Neural crest cell (in vitro differentiated cells): ENCODE measurements around the gene EHD1. TPM values are rescaled to one million over a fixed set of nuclear protein-coding genes. Genes with fewer than 3 reads are reported as not detected.

Experiments used
- DNase-seq: peaks from one replicate; pipeline ENCODE4 v3.0.0; 2021; ENCODE audit warnings: low read depth, mixed read lengths, low spot score
- H3K27ac Mint-ChIP-seq: one replicate; pipeline ENCODE4 v1.8.0; 2021; ENCODE audit warnings: mild to moderate bottlenecking, mixed read lengths; ENCODE audit not compliant: unreplicated experiment
- H3K27me3 Mint-ChIP-seq: 2 replicates; pipeline ENCODE4 v1.8.0; 2021; ENCODE audit warnings: low read depth, mild to moderate bottlenecking, mixed read lengths
- H3K36me3 Mint-ChIP-seq: 2 replicates; pipeline ENCODE4 v1.8.0; 2021; ENCODE audit warnings: low read depth, mild to moderate bottlenecking, mixed read lengths
- H3K4me1 Mint-ChIP-seq: 2 replicates; pipeline ENCODE4 v1.8.0; 2021; ENCODE audit warnings: mixed read lengths
- H3K4me3 Mint-ChIP-seq: one replicate; pipeline ENCODE4 v1.8.0; 2021; ENCODE audit warnings: mild to moderate bottlenecking, mixed read lengths
- H3K9me3 Mint-ChIP-seq: 2 replicates; pipeline ENCODE4 v1.8.0; 2021; ENCODE audit warnings: mixed read lengths
- CTCF ChIP-seq: fragments of 200-600 bp; sonication (generic); conservative IDR thresholded peaks from 2 replicates; pipeline ENCODE4 v1.5.0; 2021; ENCODE audit warnings: antibody characterized with exemption, mild to moderate bottlenecking
- total RNA-seq: library from RNA; stranded (reverse); gene quantifications from 2 replicates; pipeline ENCODE4 v1.2.1, GENCODE V29; 2021

The EHD1 gene
- total RNA-seq, 1 donor from 2014 or later: 74.2 TPM

- peak overlapping the region; percentile 64 for H3K4me3 Mint-ChIP-seq
- peak overlapping the region; percentile 35 for H3K27ac Mint-ChIP-seq
- TF ChIP-seq CTCF: no peak
- peaks cover 34% of the 10 kb centered on the region for H3K4me1 Mint-ChIP-seq
- DNase-seq: no peak
- no peaks in the 10 kb centered on the region for H3K9me3 Mint-ChIP-seq
- H3K27me3 Mint-ChIP-seq: no peaks in the 10 kb centered on the region
- H3K36me3 Mint-ChIP-seq: no peaks in the 10 kb centered on the region
These were observed 5.6 kb upstream of the EHD1 start for GRCh38 chr11:64884019-64884418.

GRCh38 chr11:64883575-64883974 lies 5.2 kb upstream of the EHD1 start:
- no peak overlapping the region for H3K27ac Mint-ChIP-seq

GRCh38 chr11:64882243-64882642 lies 3.8 kb upstream of the EHD1 start:
- H3K4me1 Mint-ChIP-seq: peaks cover 32% of the 10 kb centered on the region
- no peaks in the 10 kb centered on the region for H3K27me3 Mint-ChIP-seq
- no peak overlapping the region for H3K27ac Mint-ChIP-seq
- no peaks in the 10 kb centered on the region for H3K36me3 Mint-ChIP-seq
- TF ChIP-seq CTCF: no peak
- H3K9me3 Mint-ChIP-seq: no peaks in the 10 kb centered on the region
- no peak for DNase-seq
- no peak overlapping the region for H3K4me3 Mint-ChIP-seq

More at GRCh38 chr11:64883575-64883974, 5.2 kb upstream of the EHD1 start:
- H3K4me3 Mint-ChIP-seq: no peak overlapping the region
- H3K9me3 Mint-ChIP-seq: no peaks in the 10 kb centered on the region
- DNase-seq: no peak
- H3K36me3 Mint-ChIP-seq: no peaks in the 10 kb centered on the region
- H3K27me3 Mint-ChIP-seq: no peaks in the 10 kb centered on the region
- no peak for TF ChIP-seq CTCF
- peaks cover 37% of the 10 kb centered on the region for H3K4me1 Mint-ChIP-seq

GRCh38 chr11:64881476-64881875 lies 3.1 kb upstream of the EHD1 start:
- H3K27me3 Mint-ChIP-seq: no peaks in the 10 kb centered on the region
- TF ChIP-seq CTCF: no peak
- H3K4me1 Mint-ChIP-seq: peaks cover 39% of the 10 kb centered on the region
- no peaks in the 10 kb centered on the region for H3K36me3 Mint-ChIP-seq
- DNase-seq: no peak
- no peak overlapping the region for H3K27ac Mint-ChIP-seq
- no peaks in the 10 kb centered on the region for H3K9me3 Mint-ChIP-seq
- peak overlapping the region; percentile 70 for H3K4me3 Mint-ChIP-seq

- TF ChIP-seq CTCF: no peak
- DNase-seq: no peak
- no peaks in the 10 kb centered on the region for H3K27me3 Mint-ChIP-seq
- peak overlapping the region; percentile 98 for H3K4me3 Mint-ChIP-seq
- H3K9me3 Mint-ChIP-seq: no peaks in the 10 kb centered on the region
- H3K36me3 Mint-ChIP-seq: no peaks in the 10 kb centered on the region
- H3K27ac Mint-ChIP-seq: peak overlapping the region; percentile 5
- H3K4me1 Mint-ChIP-seq: peaks cover 44% of the 10 kb centered on the region
These were observed 2.0 kb upstream of the EHD1 start for GRCh38 chr11:64880240-64881001.
